C4-2B (cell line): Measurements from ENCODE around the gene GABARAPL2.

Experiments used
- H3K27ac ChIP-seq: fragments of 450-650 bp; 2 replicates; pipeline ENCODE4 v1.5.1; 2017
- CTCF ChIP-seq: fragments of 450-650 bp; conservative IDR thresholded peaks from 2 replicates; pipeline ENCODE4 v1.5.1; 2017; ENCODE audit warnings: mild to moderate bottlenecking
- ZFX ChIP-seq: fragments of 450-650 bp; IDR thresholded peaks from 2 replicates; pipeline ENCODE4 v1.6.1; 2017

GABARAPL2 gene

GRCh38 chr16:75618780-75619179 is 52.6 kb downstream of the GABARAPL2 start:
- TF ChIP-seq CTCF (no peak), ZFX (no peak)

GRCh38 chr16:75620326-75621169 is 54.4 kb downstream of the GABARAPL2 start:
- TF ChIP-seq CTCF (no peak), ZFX (no peak)
- no peak overlapping the region for H3K27ac ChIP-seq

More at GRCh38 chr16:75618780-75619179, 52.6 kb downstream of the GABARAPL2 start:
- H3K27ac ChIP-seq = no peak overlapping the region

GRCh38 chr16:75621170-75621477 is 54.9 kb downstream of the GABARAPL2 start:
- TF ChIP-seq ZFX (no peak), CTCF (peak; percentile 39)
- H3K27ac ChIP-seq = no peak overlapping the region

GRCh38 chr16:75622761-75623605 is 56.8 kb downstream of the GABARAPL2 start, which contains the start of gene ADAT1:
TSS of gene ADAT1 (minus strand) at chr16:75623281. CDS start at chr16:75620799, 2,482 bp downstream.
- no peak for TF ChIP-seq CTCF
- peak; percentile 54 for TF ChIP-seq ZFX
- H3K27ac ChIP-seq = peak within 1 kb of the TSS; percentile 86

- H3K27ac ChIP-seq = no peak overlapping the region
- TF ChIP-seq ZFX (no peak), CTCF (no peak)
Observed at GRCh38 chr16:75624921-75625334, 58.7 kb downstream of the GABARAPL2 start.

- TF ChIP-seq CTCF (no peak), ZFX (no peak)
- H3K27ac ChIP-seq = no peak overlapping the region
Observed at GRCh38 chr16:75626806-75627205, 60.6 kb downstream of the GABARAPL2 start.
